Mesenchymal stem cell (in vitro differentiated cells and primary cell): Measurements from ENCODE around the gene GHITM.
A peak's percentile ranks its signal among the peaks of the same experiment; 100 is the strongest.

Experiments
- DNase-seq: peaks from one replicate; pipeline ENCODE4 v3.0.0-alpha.2; 2013
- H2AFZ ChIP-seq: one replicate; pipeline ENCODE4 v1.6.1; 2013; ENCODE audit warnings: low read depth, mild to moderate bottlenecking, control low read depth, inconsistent platforms, low read length, moderate library complexity
- H2AK5ac ChIP-seq: 2 replicates; pipeline ENCODE4 v1.6.1; 2013; ENCODE audit warnings: low read length, moderate library complexity, mild to moderate bottlenecking, inconsistent platforms; ENCODE audit not compliant: severe bottlenecking
- H2BK120ac ChIP-seq: one replicate; pipeline ENCODE4 v1.6.1; 2013; ENCODE audit warnings: low read depth, mild to moderate bottlenecking, inconsistent platforms, low read length, moderate library complexity
- H2BK12ac ChIP-seq, 2 experiments: one replicate each; pipeline ENCODE4 v1.6.1; 2013; ENCODE audit warnings: inconsistent platforms in 2 of 2, low read length in 2 of 2, mild to moderate bottlenecking in 2 of 2, moderate library complexity in 2 of 2, control low read depth in 1 of 2
- H2BK15ac ChIP-seq: one replicate; pipeline ENCODE4 v1.6.1; 2013; ENCODE audit warnings: mild to moderate bottlenecking, low read depth, inconsistent platforms; ENCODE audit not compliant: poor library complexity, severe bottlenecking
- H2BK5ac ChIP-seq: 2 replicates; pipeline ENCODE4 v1.6.1; 2013; ENCODE audit warnings: low read depth, mild to moderate bottlenecking, low read length, control low read depth, inconsistent platforms; ENCODE audit not compliant: poor library complexity, severe bottlenecking
- H3K14ac ChIP-seq, 2 experiments: one replicate each; pipeline ENCODE4 v1.6.1; 2013; ENCODE audit warnings: inconsistent platforms in 2 of 2, low read length in 2 of 2, control low read depth in 1 of 2, mild to moderate bottlenecking in 1 of 2, moderate library complexity in 1 of 2
- H3K18ac ChIP-seq, 2 experiments: one replicate each; pipeline ENCODE4 v1.6.1; 2013; ENCODE audit warnings: inconsistent platforms in 2 of 2, low read length in 2 of 2, control low read depth in 1 of 2, low read depth in 1 of 2, mild to moderate bottlenecking in 1 of 2
- H3K23ac ChIP-seq, 2 experiments: one replicate each; pipeline ENCODE4 v1.6.1; 2013; ENCODE audit warnings: inconsistent platforms in 2 of 2, low read length in 2 of 2, mild to moderate bottlenecking in 2 of 2, moderate library complexity in 2 of 2, control low read depth in 1 of 2
- H3K27ac ChIP-seq: 2 replicates; pipeline ENCODE4 v1.5.1; 2013; ENCODE audit warnings: mild to moderate bottlenecking, moderate library complexity, low read length, control low read depth, inconsistent platforms; ENCODE audit not compliant: poor library complexity, severe bottlenecking
- H3K27me3 ChIP-seq, 2 experiments: 2 replicates each; pipeline versions ENCODE4 v1.6.1 to v1.7.0; 2013; ENCODE audit warnings: low read length in 2 of 2, mild to moderate bottlenecking in 2 of 2, moderate library complexity in 2 of 2, control low read depth in 1 of 2, inconsistent platforms in 1 of 2; ENCODE audit not compliant: control insufficient read depth in 1 of 2, insufficient read depth in 1 of 2
- H3K36me3 ChIP-seq, 2 experiments: 2 replicates each; pipeline versions ENCODE4 v1.6.1 to v1.7.0; 2013; ENCODE audit warnings: low read length in 2 of 2, control low read depth in 1 of 2, inconsistent platforms in 1 of 2, low read depth in 1 of 2, mild to moderate bottlenecking in 1 of 2; ENCODE audit not compliant: insufficient read depth in 2 of 2, control insufficient read depth in 1 of 2
- H3K4ac ChIP-seq, 2 experiments: one replicate each; pipeline ENCODE4 v1.6.1; 2013; ENCODE audit warnings: inconsistent platforms in 2 of 2, low read length in 2 of 2, mild to moderate bottlenecking in 2 of 2, moderate library complexity in 2 of 2, control low read depth in 1 of 2, low read depth in 1 of 2
- H3K4me1 ChIP-seq: 2 replicates; pipeline ENCODE4 v1.6.1; 2013; ENCODE audit warnings: low read depth, low read length, control low read depth; ENCODE audit not compliant: control insufficient read depth, insufficient read depth
- H3K4me2 ChIP-seq: 2 replicates; pipeline ENCODE4 v1.6.1; 2013; ENCODE audit warnings: low read length, mild to moderate bottlenecking, inconsistent platforms; ENCODE audit not compliant: poor library complexity, severe bottlenecking
- H3K4me3 ChIP-seq, 2 experiments: 2 replicates each; pipeline versions ENCODE4 v1.5.1 to v1.7.0; 2013; ENCODE audit warnings: low read length in 2 of 2, mild to moderate bottlenecking in 2 of 2, control low read depth in 1 of 2, low read depth in 1 of 2; ENCODE audit not compliant: insufficient read depth in 1 of 2
- H3K79me1 ChIP-seq: replicated peaks from 2 replicates; pipeline ENCODE4 v1.6.1; 2013; ENCODE audit warnings: mild to moderate bottlenecking, control low read depth, low read length, inconsistent platforms; ENCODE audit not compliant: poor library complexity, severe bottlenecking
- H3K9ac ChIP-seq: 2 replicates; pipeline ENCODE4 v1.7.0; 2013; ENCODE audit warnings: mild to moderate bottlenecking, low read length, moderate library complexity
- H3K9me3 ChIP-seq: 2 replicates; pipeline ENCODE4 v1.7.0; 2013; ENCODE audit warnings: mild to moderate bottlenecking, low read length; ENCODE audit not compliant: control insufficient read depth
- H4K8ac ChIP-seq: one replicate; pipeline ENCODE4 v1.6.1; 2013; ENCODE audit warnings: inconsistent platforms, mild to moderate bottlenecking, low read length, moderate library complexity
- H4K91ac ChIP-seq: one replicate; pipeline ENCODE4 v1.6.1; 2013; ENCODE audit warnings: mild to moderate bottlenecking, low read length, inconsistent platforms
- WGBS: methylation state at CpG from one replicate; pipeline ENCODE4 v1.1.7; 2013; ENCODE audit warnings: mixed read lengths; 5-methylcytosine and 5-hydroxymethylcytosine counted together

GHITM gene

DNA sequence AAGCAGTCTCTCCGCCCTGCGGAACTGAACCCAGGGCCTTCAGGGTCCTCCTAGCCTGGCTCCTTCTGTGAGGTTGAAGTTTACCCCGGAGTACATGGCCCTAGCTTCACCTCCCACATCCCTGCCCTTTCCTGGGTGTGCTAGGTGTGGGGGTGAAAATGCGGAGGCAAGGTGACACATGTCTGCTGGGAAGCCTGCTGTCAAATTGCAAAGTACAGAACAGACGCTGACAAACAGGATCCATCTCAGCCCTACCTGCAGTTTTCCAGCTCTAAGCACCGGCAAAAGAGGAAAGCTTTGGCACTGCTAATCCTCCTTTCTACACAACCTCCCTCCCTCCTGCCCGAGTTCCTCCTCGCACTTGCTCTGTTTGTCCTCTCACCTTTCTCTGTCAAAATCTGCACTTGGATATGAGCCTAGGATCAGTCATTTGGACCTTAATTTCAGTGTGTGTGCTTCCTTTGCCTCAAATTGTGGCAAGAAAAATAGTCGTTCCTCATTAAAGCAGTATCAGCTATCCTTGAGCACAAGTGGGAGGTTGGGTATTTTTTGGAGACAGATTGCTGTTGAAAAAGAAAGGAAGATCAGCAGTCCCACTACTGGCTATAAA, 19.9 kb downstream of the GHITM start:
- H2AK5ac ChIP-seq: no peak overlapping the region
- no peak for DNase-seq
- H3K18ac ChIP-seq: no peak overlapping the region
- peaks cover 27% of the 10 kb centered on the region for H3K79me1 ChIP-seq
- H3K23ac ChIP-seq: peak overlapping the region in 1 of 2 experiments; percentile 36
- H3K9me3 ChIP-seq: no peaks in the 10 kb centered on the region
- peaks cover 4 to 17% of the 10 kb centered on the region in 2 experiments for H3K36me3 ChIP-seq
- H3K27me3 ChIP-seq: peaks cover 0 to 15% of the 10 kb centered on the region in 2 experiments
- H3K9ac ChIP-seq: no peak overlapping the region
- H2BK120ac ChIP-seq: no peak overlapping the region
- 50% methylated on average over 5 of the region's 9 CpGs for WGBS
- no peak overlapping the region for H3K4me3 ChIP-seq
- no peak overlapping the region for H3K4ac ChIP-seq
- peaks cover 7% of the 10 kb centered on the region for H3K4me1 ChIP-seq
- H3K4me2 ChIP-seq: no peak overlapping the region
- H2BK5ac ChIP-seq: no peak overlapping the region
- no peak overlapping the region for H2AFZ ChIP-seq
- no peak overlapping the region for H2BK15ac ChIP-seq
- no peak overlapping the region for H2BK12ac ChIP-seq
- no peak overlapping the region for H3K14ac ChIP-seq
- H3K27ac ChIP-seq: no peak overlapping the region
- H4K8ac ChIP-seq: no peak overlapping the region
- H4K91ac ChIP-seq: no peak overlapping the region

DNA sequence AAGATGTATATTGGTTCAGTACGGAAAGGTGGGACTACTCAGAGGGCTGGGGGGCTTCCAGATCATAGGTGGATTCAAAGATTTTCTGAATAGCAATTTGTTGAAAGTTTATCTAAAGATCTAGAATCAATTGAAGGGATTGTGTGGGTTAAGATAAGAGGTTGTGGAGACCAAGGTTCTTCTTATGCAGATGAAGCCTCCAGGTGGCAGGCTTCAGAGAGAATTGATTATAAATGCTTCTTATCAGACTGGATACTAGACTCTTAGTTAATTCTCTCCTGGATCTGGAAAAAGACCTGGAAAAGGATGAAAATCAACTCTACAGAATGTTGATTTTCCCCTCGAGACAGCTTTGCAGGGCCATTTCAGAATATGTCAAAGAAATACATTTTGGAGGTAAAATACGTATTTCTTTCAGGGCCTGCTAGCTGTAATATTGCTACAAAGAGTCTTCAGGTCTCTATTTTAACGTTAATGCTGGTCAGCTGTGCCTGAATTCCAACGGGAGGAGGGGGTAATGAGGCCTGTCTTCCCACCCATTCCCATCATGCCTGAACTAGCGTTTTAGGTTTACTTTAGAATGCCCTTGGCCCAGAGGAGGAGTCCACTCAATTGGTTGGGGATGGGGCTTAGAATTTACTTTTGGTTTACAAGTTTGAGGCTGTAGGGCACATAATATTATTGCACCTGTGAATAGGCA, 21.5 kb downstream of the GHITM start:
- H3K14ac ChIP-seq: no peak overlapping the region
- H2BK12ac ChIP-seq: no peak overlapping the region
- H3K9ac ChIP-seq: no peak overlapping the region
- no peak overlapping the region for H2BK120ac ChIP-seq
- no peak overlapping the region for H4K91ac ChIP-seq
- no peak overlapping the region for H2BK15ac ChIP-seq
- no peak overlapping the region for H3K23ac ChIP-seq
- no peak overlapping the region for H2AK5ac ChIP-seq
- no peak overlapping the region for H3K18ac ChIP-seq
- H3K4me3 ChIP-seq: no peak overlapping the region
- peaks cover 11% of the 10 kb centered on the region for H3K4me1 ChIP-seq
- peaks cover 1 to 3% of the 10 kb centered on the region in 2 experiments for H3K36me3 ChIP-seq
- no peak overlapping the region for H2AFZ ChIP-seq
- no peak overlapping the region for H4K8ac ChIP-seq
- peaks cover 28% of the 10 kb centered on the region for H3K79me1 ChIP-seq
- WGBS: 49% methylated on average over 6 of the region's 6 CpGs
- DNase-seq: no peak
- H3K27ac ChIP-seq: no peak overlapping the region
- H3K4ac ChIP-seq: no peak overlapping the region
- H3K4me2 ChIP-seq: no peak overlapping the region
- H2BK5ac ChIP-seq: no peak overlapping the region
- H3K9me3 ChIP-seq: no peaks in the 10 kb centered on the region
- H3K27me3 ChIP-seq: peaks cover 0 to 30% of the 10 kb centered on the region in 2 experiments

DNA sequence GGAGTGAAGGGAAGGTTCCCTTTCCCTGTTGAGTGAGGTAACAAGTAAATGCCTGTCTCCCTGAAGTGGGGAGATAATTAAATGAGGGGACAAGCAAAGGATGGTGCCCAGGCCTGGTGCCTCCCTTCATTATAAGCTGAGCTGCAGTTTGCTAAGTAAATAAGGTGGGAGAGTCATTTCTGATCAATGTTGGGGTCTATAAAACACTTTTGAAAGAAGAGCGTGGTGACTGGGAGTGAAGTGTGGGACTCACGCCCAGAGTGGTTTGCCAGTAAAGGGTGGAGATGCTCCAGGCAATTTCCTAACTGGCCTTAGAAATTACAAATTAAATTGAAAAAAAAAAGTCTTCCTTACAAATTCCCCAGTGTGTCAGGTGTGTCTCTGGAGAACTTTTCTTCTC, 24.7 kb downstream of the GHITM start:
- Histone ChIP-seq H4K91ac (no peak overlapping the region), H3K14ac (no peak overlapping the region), H2BK12ac (no peak overlapping the region), H2BK15ac (no peak overlapping the region), H2AK5ac (no peak overlapping the region), H3K9ac (no peak overlapping the region), H2AFZ (no peak overlapping the region), H3K4ac (no peak overlapping the region), H2BK5ac (no peak overlapping the region), H3K9me3 (no peaks in the 10 kb centered on the region), H3K27ac (no peak overlapping the region), H3K36me3 (peaks cover 0 to 6% of the 10 kb centered on the region in 2 experiments), H3K23ac (no peak overlapping the region), H3K18ac (no peak overlapping the region), H3K4me2 (no peak overlapping the region), H4K8ac (no peak overlapping the region), H3K27me3 (peaks cover 0 to 30% of the 10 kb centered on the region in 2 experiments), H3K79me1 (peaks cover 25% of the 10 kb centered on the region), H2BK120ac (no peak overlapping the region), H3K4me1 (peaks cover 22% of the 10 kb centered on the region), H3K4me3 (no peak overlapping the region)
- no CpG with 5 or more reads among the region's 2 CpGs for WGBS
- DNase-seq: no peak

DNA sequence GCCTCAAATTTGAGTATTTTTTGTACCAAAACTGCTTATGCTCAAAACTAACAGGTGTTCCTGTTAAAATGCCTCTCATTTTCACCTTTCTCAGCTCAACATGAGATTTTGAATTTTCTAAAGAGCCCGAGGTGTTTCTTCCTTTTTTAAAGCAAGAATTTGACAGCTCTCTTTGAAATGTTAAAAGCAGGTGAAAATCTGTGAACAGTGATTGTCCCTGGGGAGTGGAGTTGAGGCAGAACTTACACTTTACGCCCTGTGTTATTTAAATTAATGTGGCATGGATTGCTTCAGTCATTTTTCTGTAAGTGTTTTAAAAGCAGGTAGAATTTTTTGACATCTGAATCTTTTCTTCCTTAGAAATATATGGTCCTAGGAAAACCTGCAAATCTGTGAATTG, 25.1 kb downstream of the GHITM start:
- no peaks in the 10 kb centered on the region for H3K9me3 ChIP-seq
- H4K91ac ChIP-seq: no peak overlapping the region
- no peak overlapping the region for H3K9ac ChIP-seq
- peaks cover 0 to 6% of the 10 kb centered on the region in 2 experiments for H3K36me3 ChIP-seq
- H4K8ac ChIP-seq: no peak overlapping the region
- no peak overlapping the region for H3K18ac ChIP-seq
- H2AFZ ChIP-seq: no peak overlapping the region
- no peak overlapping the region for H3K23ac ChIP-seq
- peaks cover 0 to 26% of the 10 kb centered on the region in 2 experiments for H3K27me3 ChIP-seq
- no peak overlapping the region for H2BK5ac ChIP-seq
- peaks cover 22% of the 10 kb centered on the region for H3K79me1 ChIP-seq
- WGBS: 26% methylated on average over 2 of the region's 2 CpGs
- no peak overlapping the region for H2BK120ac ChIP-seq
- H3K4ac ChIP-seq: no peak overlapping the region
- H2BK12ac ChIP-seq: no peak overlapping the region
- peaks cover 21% of the 10 kb centered on the region for H3K4me1 ChIP-seq
- DNase-seq: no peak
- no peak overlapping the region for H3K27ac ChIP-seq
- no peak overlapping the region for H3K4me3 ChIP-seq
- no peak overlapping the region for H3K4me2 ChIP-seq
- H3K14ac ChIP-seq: no peak overlapping the region
- H2AK5ac ChIP-seq: no peak overlapping the region
- H2BK15ac ChIP-seq: no peak overlapping the region
